NB4 (cell line): ENCODE data around the gene FUZ.

Experiments
- DNase-seq: peaks from one replicate; pipeline ENCODE4 v3.0.0; 2010; ENCODE audit warnings: low read depth
- H3K4me3 ChIP-seq: one replicate; pipeline ENCODE4 v1.5.1; 2011; ENCODE audit warnings: mild to moderate bottlenecking, low read depth, low read length, moderate library complexity
- CTCF ChIP-seq: IDR thresholded peaks from one replicate; pipeline ENCODE4 v1.5.1; 2012; ENCODE audit warnings: low read depth, low read length
- MAX ChIP-seq: IDR thresholded peaks from 2 replicates; pipeline ENCODE4 v1.6.1; 2011; ENCODE audit warnings: low read depth, low read length
- MYC ChIP-seq: IDR thresholded peaks from 2 replicates; pipeline ENCODE4 v1.6.1; 2011; ENCODE audit warnings: low read depth, low read length
- POLR2A ChIP-seq: IDR thresholded peaks from 2 replicates; pipeline ENCODE4 v1.6.1; 2011; ENCODE audit warnings: mild to moderate bottlenecking; ENCODE audit not compliant: insufficient read length; ENCODE audit errors: extremely low read depth

The FUZ gene

GRCh38 chr19:49801401-49801888, 11.6 kb downstream of the FUZ start:
- no peak overlapping the region for H3K4me3 ChIP-seq
- no peak for DNase-seq
- TF ChIP-seq POLR2A (no peak), MYC (no peak)

- TF ChIP-seq MAX (no peak), MYC (no peak), CTCF (no peak), POLR2A (no peak)
- H3K4me3 ChIP-seq = no peak overlapping the region
- no peak for DNase-seq
These were observed 12.3 kb downstream of the FUZ start for GRCh38 chr19:49800771-49801170.

- peak; percentile 30 for DNase-seq
- TF ChIP-seq MAX = no peak
- TF ChIP-seq CTCF = peak; percentile 38
- TF ChIP-seq MYC = no peak
- TF ChIP-seq POLR2A = no peak
- H3K4me3 ChIP-seq = no peak overlapping the region
These were observed 13.2 kb downstream of the FUZ start for GRCh38 chr19:49799798-49800376.

GRCh38 chr19:49799271-49799797, 13.8 kb downstream of the FUZ start:
- TF ChIP-seq POLR2A = no peak
- no peak for TF ChIP-seq MAX
- no peak for TF ChIP-seq MYC
- TF ChIP-seq CTCF = no peak
- no peak overlapping the region for H3K4me3 ChIP-seq
- DNase-seq = no peak

GRCh38 chr19:49798574-49798973, 14.5 kb downstream of the FUZ start:
- no peak overlapping the region for H3K4me3 ChIP-seq
- DNase-seq = no peak
- TF ChIP-seq CTCF = no peak

GRCh38 chr19:49795615-49796014, 17.5 kb downstream of the FUZ start:
- H3K4me3 ChIP-seq = no peak overlapping the region
- TF ChIP-seq MAX (no peak), POLR2A (no peak), CTCF (no peak), MYC (no peak)
- no peak for DNase-seq
